Measurements from ENCODE around the gene SLC25A34.

DNA sequence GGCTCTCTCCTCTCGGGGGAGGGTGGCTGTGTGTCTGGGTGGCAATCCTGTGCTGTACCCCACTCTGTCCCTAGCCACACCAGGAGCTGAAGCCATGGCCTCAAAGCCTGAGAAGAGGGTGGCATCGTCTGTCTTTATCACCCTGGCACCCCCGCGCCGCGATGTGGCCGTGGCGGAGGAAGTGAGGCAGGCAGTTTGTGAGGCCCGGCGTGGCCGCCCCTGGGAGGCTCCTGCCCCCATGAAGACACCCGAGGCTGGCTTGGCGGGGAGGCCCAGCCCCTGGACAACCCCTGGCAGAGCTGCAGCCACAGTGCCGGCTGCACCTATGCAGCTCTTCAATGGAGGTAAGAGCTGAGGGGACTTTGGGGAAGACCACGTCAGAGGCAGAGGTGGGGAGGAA lies 28.8 kb downstream of the SLC25A34 start:
- TF ChIP-seq, protein P1, sequence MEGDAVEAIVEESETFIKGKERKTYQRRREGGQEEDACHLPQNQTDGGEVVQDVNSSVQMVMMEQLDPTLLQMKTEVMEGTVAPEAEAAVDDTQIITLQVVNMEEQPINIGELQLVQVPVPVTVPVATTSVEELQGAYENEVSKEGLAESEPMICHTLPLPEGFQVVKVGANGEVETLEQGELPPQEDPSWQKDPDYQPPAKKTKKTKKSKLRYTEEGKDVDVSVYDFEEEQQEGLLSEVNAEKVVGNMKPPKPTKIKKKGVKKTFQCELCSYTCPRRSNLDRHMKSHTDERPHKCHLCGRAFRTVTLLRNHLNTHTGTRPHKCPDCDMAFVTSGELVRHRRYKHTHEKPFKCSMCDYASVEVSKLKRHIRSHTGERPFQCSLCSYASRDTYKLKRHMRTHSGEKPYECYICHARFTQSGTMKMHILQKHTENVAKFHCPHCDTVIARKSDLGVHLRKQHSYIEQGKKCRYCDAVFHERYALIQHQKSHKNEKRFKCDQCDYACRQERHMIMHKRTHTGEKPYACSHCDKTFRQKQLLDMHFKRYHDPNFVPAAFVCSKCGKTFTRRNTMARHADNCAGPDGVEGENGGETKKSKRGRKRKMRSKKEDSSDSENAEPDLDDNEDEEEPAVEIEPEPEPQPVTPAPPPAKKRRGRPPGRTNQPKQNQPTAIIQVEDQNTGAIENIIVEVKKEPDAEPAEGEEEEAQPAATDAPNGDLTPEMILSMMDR (IDR thresholded peaks at IDR 0.05), result no peak
- TF ChIP-seq POLR2A (IDR thresholded peaks at IDR 0.05), result no peak

Data from thyroid gland (tissue), 4 donors.